H9 (cell line): ENCODE measurements around the gene ARHGDIA. TPM values are rescaled to one million over a fixed set of nuclear protein-coding genes. Genes with fewer than 3 reads are reported as not detected.

Experiments
- DNase-seq: peaks from one replicate; pipeline ENCODE4 v3.0.0-alpha.2; 2017
- H2AFZ ChIP-seq: one replicate; pipeline ENCODE4 v1.6.1; 2013; ENCODE audit warnings: mild to moderate bottlenecking, low read length, control low read depth, moderate library complexity
- H2AK5ac ChIP-seq: 2 replicates; pipeline ENCODE4 v1.6.1; 2013; ENCODE audit warnings: low read length, control low read depth, mixed read lengths; ENCODE audit not compliant: insufficient read length
- H2BK120ac ChIP-seq: one replicate; pipeline ENCODE4 v1.6.1; 2013; ENCODE audit warnings: low read depth, mild to moderate bottlenecking, low read length, control low read depth, inconsistent platforms; ENCODE audit not compliant: poor library complexity, severe bottlenecking
- H2BK12ac ChIP-seq: 2 replicates; pipeline ENCODE4 v1.6.1; 2013; ENCODE audit warnings: low read length, control low read depth, mixed read lengths, low read depth; ENCODE audit not compliant: insufficient read length
- H2BK15ac ChIP-seq: 2 replicates; pipeline ENCODE4 v1.6.1; 2013; ENCODE audit warnings: low read depth, low read length, control low read depth
- H2BK20ac ChIP-seq: one replicate; pipeline ENCODE4 v1.6.1; 2013; ENCODE audit warnings: low read depth, mild to moderate bottlenecking, low read length, control low read depth, inconsistent platforms; ENCODE audit not compliant: poor library complexity, severe bottlenecking
- H2BK5ac ChIP-seq: 2 replicates; pipeline ENCODE4 v1.6.1; 2013; ENCODE audit warnings: low read length, control low read depth, mixed read lengths; ENCODE audit not compliant: insufficient read length
- H3K14ac ChIP-seq: 2 replicates; pipeline ENCODE4 v1.6.1; 2013; ENCODE audit warnings: low read length, control low read depth; ENCODE audit not compliant: insufficient read depth
- H3K18ac ChIP-seq: 2 replicates; pipeline ENCODE4 v1.6.1; 2013; ENCODE audit warnings: low read depth, mild to moderate bottlenecking, mixed read lengths, low read length, control low read depth; ENCODE audit not compliant: insufficient read length
- H3K23ac ChIP-seq: 2 replicates; pipeline ENCODE4 v1.6.1; 2013; ENCODE audit warnings: low read length, control low read depth, mixed read lengths, low read depth; ENCODE audit not compliant: insufficient read length
- H3K23me2 ChIP-seq: 2 replicates; pipeline ENCODE4 v1.6.1; 2013; ENCODE audit warnings: low read depth, mild to moderate bottlenecking, mixed read lengths, low read length, control low read depth; ENCODE audit not compliant: insufficient read length, poor library complexity, severe bottlenecking
- H3K27ac ChIP-seq: 2 replicates; pipeline ENCODE4 v1.5.1; 2013; ENCODE audit warnings: low read length, control low read depth, mixed read lengths, low read depth; ENCODE audit not compliant: insufficient read length
- H3K27me3 ChIP-seq: 2 replicates; pipeline ENCODE4 v1.6.1; 2013; ENCODE audit warnings: low read length, control low read depth, inconsistent platforms; ENCODE audit not compliant: insufficient read depth
- H3K4ac ChIP-seq: 2 replicates; pipeline ENCODE4 v1.6.1; 2013; ENCODE audit warnings: low read depth, mild to moderate bottlenecking, control low read depth, inconsistent platforms, low read length, moderate library complexity
- H3K4me1 ChIP-seq: 2 replicates; pipeline ENCODE4 v1.6.1; 2013; ENCODE audit warnings: low read length, control low read depth, inconsistent platforms; ENCODE audit not compliant: insufficient read depth
- H3K4me2 ChIP-seq: 2 replicates; pipeline ENCODE4 v1.6.1; 2013; ENCODE audit warnings: low read length, control low read depth, mixed read lengths; ENCODE audit not compliant: insufficient read length, insufficient read depth
- H3K56ac ChIP-seq: 2 replicates; pipeline ENCODE4 v1.6.1; 2013; ENCODE audit warnings: low read depth, mild to moderate bottlenecking, mixed read lengths, low read length, control low read depth; ENCODE audit not compliant: insufficient read length
- H3K79me1 ChIP-seq: 2 replicates; pipeline ENCODE4 v1.6.1; 2013; ENCODE audit warnings: low read depth, mild to moderate bottlenecking, moderate library complexity, low read length, control low read depth, inconsistent platforms; ENCODE audit not compliant: insufficient read depth, poor library complexity, severe bottlenecking
- H3K79me2 ChIP-seq: 2 replicates; pipeline ENCODE4 v1.6.1; 2013; ENCODE audit warnings: low read length, control low read depth, inconsistent platforms; ENCODE audit not compliant: insufficient read depth
- H3K9ac ChIP-seq: 2 replicates; pipeline ENCODE4 v1.6.1; 2013; ENCODE audit warnings: low read length, control low read depth, mixed read lengths; ENCODE audit not compliant: insufficient read length; ENCODE audit errors: extremely low read depth
- H3K9me3 ChIP-seq: one replicate; pipeline ENCODE4 v1.6.1; 2013; ENCODE audit warnings: low read depth, low read length, inconsistent platforms; ENCODE audit not compliant: control insufficient read depth
- H3T11ph ChIP-seq: one replicate; pipeline ENCODE4 v1.6.1; 2013; ENCODE audit warnings: mild to moderate bottlenecking, low read length, control low read depth, inconsistent platforms
- H4K20me1 ChIP-seq: one replicate; pipeline ENCODE4 v1.6.1; 2013; ENCODE audit not compliant: control insufficient read depth, insufficient read length, insufficient read depth
- H4K5ac ChIP-seq: 2 replicates; pipeline ENCODE4 v1.6.1; 2013; ENCODE audit warnings: low read depth, mild to moderate bottlenecking, mixed read lengths, low read length, control low read depth; ENCODE audit not compliant: insufficient read length
- H4K8ac ChIP-seq: replicated peaks from 2 replicates; pipeline ENCODE4 v1.6.1; 2013; ENCODE audit warnings: low read length, control low read depth, mixed read lengths, low read depth; ENCODE audit not compliant: insufficient read length
- H4K91ac ChIP-seq: 2 replicates; pipeline ENCODE4 v1.6.1; 2013; ENCODE audit warnings: low read depth, mild to moderate bottlenecking, moderate library complexity, mixed read lengths, low read length, control low read depth; ENCODE audit not compliant: insufficient read length
- H3K27ac Mint-ChIP-seq, 3 experiments: 2 replicates in 2 of 3; 3 replicates in 1 of 3; pipeline ENCODE4 v1.8.0; 2020 to 2021; ENCODE audit warnings: mixed read lengths in 3 of 3, mild to moderate bottlenecking in 1 of 3, moderate library complexity in 1 of 3
- H3K27me3 Mint-ChIP-seq: 2 replicates; pipeline ENCODE4 v1.8.0; 2021; ENCODE audit warnings: low read depth, mild to moderate bottlenecking, moderate library complexity, mixed read lengths
- H3K36me3 Mint-ChIP-seq, 3 experiments: 2 replicates in 2 of 3; 3 replicates in 1 of 3; pipeline ENCODE4 v1.8.0; 2020 to 2021; ENCODE audit warnings: low read depth in 3 of 3, mixed read lengths in 3 of 3; ENCODE audit not compliant: insufficient read depth in 1 of 3
- H3K4me1 Mint-ChIP-seq, 2 experiments: 2 replicates each; pipeline ENCODE4 v1.8.0; 2020; ENCODE audit warnings: mixed read lengths in 2 of 2
- H3K4me3 Mint-ChIP-seq, 2 experiments: 2 replicates in 1 of 2; 3 replicates in 1 of 2; pipeline ENCODE4 v1.8.0; 2020 to 2021; ENCODE audit warnings: mild to moderate bottlenecking in 2 of 2, mixed read lengths in 2 of 2, moderate library complexity in 1 of 2
- H3K9me3 Mint-ChIP-seq, 2 experiments: 2 replicates in 1 of 2; 3 replicates in 1 of 2; pipeline ENCODE4 v1.8.0; 2020; ENCODE audit warnings: mild to moderate bottlenecking in 2 of 2, mixed read lengths in 2 of 2, moderate library complexity in 1 of 2
- WGBS: extraction: QIAGEN DNeasy Blood & Tissue Kit; methylation state at CpG from one replicate; pipeline ENCODE4 v1.1.7; 2013; ENCODE audit warnings: missing lambda C conversion rate, low lambda C conversion rate, mixed read lengths; ENCODE audit not compliant: insufficient read length; ENCODE audit errors: extremely low coverage; 5-methylcytosine and 5-hydroxymethylcytosine counted together
- total RNA-seq: library from RNA; stranded (reverse); gene quantifications from 2 replicates; pipeline ENCODE4 v1.2.1, GENCODE V29; 2021
- TF ChIP-seq, protein P1 (sequence below): fragments of 200-600 bp; sonication (generic); conservative IDR thresholded peaks from 3 replicates; pipeline ENCODE4 v1.8.0; 2021; ENCODE audit warnings: antibody characterized with exemption, mild to moderate bottlenecking

ARHGDIA gene
- total RNA-seq, 1 experiment from 2014 or later: 247 TPM

DNA sequence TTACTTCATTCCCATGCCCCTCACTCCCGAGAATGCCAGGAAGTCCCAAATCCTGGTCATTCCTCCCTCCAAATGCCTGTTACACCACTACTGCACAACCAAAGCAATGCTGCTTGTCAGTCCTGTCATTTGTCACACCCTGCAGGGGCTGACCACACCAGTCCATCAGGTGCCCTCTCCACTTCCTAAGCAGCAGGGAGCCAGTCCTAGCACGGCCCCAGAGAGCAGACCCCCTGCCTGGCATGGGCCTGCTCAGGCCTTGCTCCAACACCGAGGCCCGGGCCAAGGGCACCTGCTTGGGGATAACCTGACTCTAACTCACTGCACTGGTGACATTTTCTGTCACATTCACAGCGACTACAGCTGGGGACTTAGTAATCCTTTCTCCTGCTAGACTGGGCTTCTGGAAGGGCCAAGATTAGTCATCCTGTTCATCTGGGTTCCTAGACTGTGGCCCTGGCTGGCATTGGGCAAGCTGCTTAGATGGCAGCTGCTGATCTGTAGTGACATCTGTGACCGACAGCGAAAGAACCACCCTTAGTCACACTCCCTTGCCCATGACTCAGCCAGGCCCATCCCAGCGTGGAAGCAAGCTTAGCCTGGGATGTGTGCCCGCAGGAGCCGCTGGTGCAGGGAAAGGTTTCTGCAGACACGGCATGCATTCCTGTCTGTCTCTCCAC, 14.9 kb upstream of the ARHGDIA start:
- Mint-ChIP-seq H3K27ac (peak overlapping the region; percentile 19 to 44 (median 27); a peak in 2 of 7 replicates), H3K4me3 (no peak overlapping the region), H3K9me3 (no peaks in the 10 kb centered on the region), H3K4me1 (peaks cover 3 to 13% of the 10 kb centered on the region in 2 experiments; a peak in 3 of 4 replicates), H3K36me3 (peaks cover 58 to 89% (median 77%) of the 10 kb centered on the region in 3 experiments), H3K27me3 (0 out of 2 replicates have a peak, but pooled peaks cover 1% of the 10 kb centered on the region)
- H3K27ac ChIP-seq: no peak overlapping the region
- H3K79me2 ChIP-seq: peaks cover 17% of the 10 kb centered on the region; the same call in 1 of the 2 replicates
- H4K5ac ChIP-seq: peak overlapping the region; percentile 27
- no CpG with 5 or more reads among the region's 11 CpGs for WGBS
- no peak overlapping the region for H3K18ac ChIP-seq
- no peak overlapping the region for H3K23ac ChIP-seq
- H3K14ac ChIP-seq: no peak overlapping the region
- no peak overlapping the region for H2AK5ac ChIP-seq
- no peak overlapping the region for H3K4me2 ChIP-seq
- H3K27me3 ChIP-seq: no peaks in the 10 kb centered on the region
- H3K4ac ChIP-seq: no peak overlapping the region
- no peak overlapping the region for H2AFZ ChIP-seq
- no peaks in the 10 kb centered on the region for H3K9me3 ChIP-seq
- H3K23me2 ChIP-seq: peaks cover 7% of the 10 kb centered on the region
- no peaks in the 10 kb centered on the region for H3K4me1 ChIP-seq
- H3K56ac ChIP-seq: no peak overlapping the region
- no peak overlapping the region for H4K91ac ChIP-seq
- H2BK120ac ChIP-seq: no peak overlapping the region
- peaks cover 20% of the 10 kb centered on the region for H3K79me1 ChIP-seq
- TF ChIP-seq, protein P1, sequence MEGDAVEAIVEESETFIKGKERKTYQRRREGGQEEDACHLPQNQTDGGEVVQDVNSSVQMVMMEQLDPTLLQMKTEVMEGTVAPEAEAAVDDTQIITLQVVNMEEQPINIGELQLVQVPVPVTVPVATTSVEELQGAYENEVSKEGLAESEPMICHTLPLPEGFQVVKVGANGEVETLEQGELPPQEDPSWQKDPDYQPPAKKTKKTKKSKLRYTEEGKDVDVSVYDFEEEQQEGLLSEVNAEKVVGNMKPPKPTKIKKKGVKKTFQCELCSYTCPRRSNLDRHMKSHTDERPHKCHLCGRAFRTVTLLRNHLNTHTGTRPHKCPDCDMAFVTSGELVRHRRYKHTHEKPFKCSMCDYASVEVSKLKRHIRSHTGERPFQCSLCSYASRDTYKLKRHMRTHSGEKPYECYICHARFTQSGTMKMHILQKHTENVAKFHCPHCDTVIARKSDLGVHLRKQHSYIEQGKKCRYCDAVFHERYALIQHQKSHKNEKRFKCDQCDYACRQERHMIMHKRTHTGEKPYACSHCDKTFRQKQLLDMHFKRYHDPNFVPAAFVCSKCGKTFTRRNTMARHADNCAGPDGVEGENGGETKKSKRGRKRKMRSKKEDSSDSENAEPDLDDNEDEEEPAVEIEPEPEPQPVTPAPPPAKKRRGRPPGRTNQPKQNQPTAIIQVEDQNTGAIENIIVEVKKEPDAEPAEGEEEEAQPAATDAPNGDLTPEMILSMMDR: no peak
- no peak overlapping the region for H2BK15ac ChIP-seq
- H2BK12ac ChIP-seq: no peak overlapping the region
- H3T11ph ChIP-seq: no peak overlapping the region
- H2BK20ac ChIP-seq: no peak overlapping the region
- H4K20me1 ChIP-seq: no peaks in the 10 kb centered on the region
- no peak overlapping the region for H3K9ac ChIP-seq
- H4K8ac ChIP-seq: no peak overlapping the region
- H2BK5ac ChIP-seq: no peak overlapping the region
- no peak for DNase-seq
